Esophagus muscularis mucosa (tissue), 4 donors: ENCODE measurements around the gene SKOR1. TPM values are rescaled to one million over a fixed set of nuclear protein-coding genes. Genes with fewer than 3 reads are reported as not detected.
A peak's percentile ranks its signal among the peaks of the same experiment; 100 is the strongest.

ENCODE experiments used
- DNase-seq: peaks from one replicate; pipeline ENCODE4 v3.0.0-alpha.2; 2017; ENCODE audit errors: extremely low spot score
- H3K27ac ChIP-seq, 4 donors: fragments of 200-600 bp; sonication (generic); replicated peaks in 1 of 4; 1 replicate in 3 of 4; 2 replicates in 1 of 4; pipeline ENCODE4 v1.5.1; 2016 to 2019; ENCODE audit warnings: mild to moderate bottlenecking in 1 of 4
- H3K27me3 ChIP-seq, 4 donors: fragments of 200-600 bp; sonication (generic); one replicate each; pipeline versions ENCODE4 v1.5.1 to v1.6.0; 2016 to 2019
- H3K36me3 ChIP-seq, 4 donors: fragments of 200-600 bp; sonication (generic); one replicate each; pipeline ENCODE4 v1.5.1; 2016 to 2019
- H3K4me1 ChIP-seq, 4 donors: fragments of 200-600 bp; sonication (generic); one replicate each; pipeline ENCODE4 v1.5.1; 2016 to 2019
- H3K4me3 ChIP-seq, 4 donors: fragments of 200-600 bp; sonication (generic); 1 replicate in 2 of 4; 2 replicates in 2 of 4; pipeline ENCODE4 v1.5.1; 2016 to 2019; ENCODE audit warnings: mild to moderate bottlenecking in 4 of 4, moderate library complexity in 1 of 4
- H3K9me3 ChIP-seq, 4 donors: fragments of 200-600 bp; sonication (generic); 1 replicate in 3 of 4; 2 replicates in 1 of 4; pipeline ENCODE4 v1.5.1; 2016 to 2019
- CTCF ChIP-seq, 3 experiments: fragments of 200-600 bp in 2 of 3; fragments of 450-650 bp in 1 of 3; sonication (generic) in 2 of 3; IDR thresholded peaks; one replicate each; pipeline ENCODE4 v1.5.1; 2017 to 2019; ENCODE audit warnings: antibody characterized with exemption in 3 of 3, mild to moderate bottlenecking in 2 of 3, moderate library complexity in 1 of 3
- EP300 ChIP-seq: sonication (generic); formaldehyde crosslinking; IDR thresholded peaks from one replicate; pipeline ENCODE4 v1.6.1; 2017; ENCODE audit warnings: antibody characterized with exemption
- POLR2A ChIP-seq: fragments of 450-650 bp; IDR thresholded peaks from one replicate; pipeline ENCODE4 v1.6.1; 2017; ENCODE audit warnings: antibody characterized with exemption, moderate library complexity, mild to moderate bottlenecking, low read depth
- POLR2AphosphoS5 ChIP-seq, 2 donors: sonication (generic); formaldehyde crosslinking; IDR thresholded peaks; one replicate each; pipeline ENCODE4 v1.6.1; 2017; ENCODE audit warnings: antibody characterized with exemption in 2 of 2
- WGBS: methylation state at CpG from one replicate; pipeline ENCODE4 v1.1.5; 2018; 5-methylcytosine and 5-hydroxymethylcytosine counted together
- intact Hi-C: fragments of 100-400 bp; cut with DNase I; formaldehyde crosslinking; loops from one replicate; pipeline ENCODE4 v1.15.1; 2023
- small RNA-seq, 3 donors: library from RNA; depleted of rRNA; stranded (forward); fragments of <200 nt; gene quantifications; one replicate each; pipeline ENCODE3, GENCODE V24; 2016
- total RNA-seq, 4 donors: library from RNA; depleted of rRNA; stranded (reverse); fragments of >200 nt; gene quantifications; one replicate each; pipeline versions ENCODE4 v1.1.0 to v1.2.1, GENCODE V29; 2016

Gene SKOR1
- total RNA-seq, 4 donors from 2014 or later, result 0.58 to 1.2 (median 0.84) TPM

DNA sequence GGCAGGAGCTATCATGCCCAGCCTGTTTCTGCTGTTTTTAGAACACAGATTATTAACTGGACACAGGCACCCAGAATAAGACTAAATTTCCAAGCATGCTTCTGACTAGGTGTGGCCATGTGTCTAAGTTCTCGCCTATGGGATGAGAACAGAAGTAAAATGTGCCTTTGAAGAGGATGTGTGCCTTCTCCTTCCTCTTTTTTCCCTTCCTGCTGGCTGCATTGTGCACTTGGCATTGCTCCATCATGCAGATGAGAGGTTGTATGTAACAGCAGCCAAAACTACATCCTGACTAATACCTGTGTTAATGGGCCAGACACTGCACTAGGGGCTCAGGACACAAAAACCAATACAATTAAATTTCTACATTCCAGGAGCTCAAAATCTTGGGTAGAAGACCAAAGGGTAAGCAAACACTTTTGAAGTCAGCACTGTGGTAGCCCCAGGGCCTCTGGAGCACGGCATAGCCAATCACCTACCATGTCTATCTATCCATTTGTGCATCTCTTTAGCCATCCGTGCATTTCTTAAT, 55.4 kb downstream of the SKOR1 start:
- H3K27ac ChIP-seq, result no peak overlapping the region
- no peaks in the 10 kb centered on the region for H3K36me3 ChIP-seq
- H3K4me3 ChIP-seq, result no peak overlapping the region
- 78% methylated on average over 3 of the region's 3 CpGs for WGBS
- TF ChIP-seq POLR2A (no peak), CTCF (IDR thresholded peaks at IDR 0.05) (no peak), POLR2AphosphoS5 (IDR thresholded peaks at IDR 0.05) (peak in 1 of 2 donors; percentile 12), EP300 (no peak)
- DNase-seq, result peak; percentile 87
- no peaks in the 10 kb centered on the region for H3K27me3 ChIP-seq
- peaks cover 14 to 44% (median 35%) of the 10 kb centered on the region in 4 donors for H3K4me1 ChIP-seq
- H3K9me3 ChIP-seq, result no peaks in the 10 kb centered on the region
- intact Hi-C loops, result no loop called here

DNA sequence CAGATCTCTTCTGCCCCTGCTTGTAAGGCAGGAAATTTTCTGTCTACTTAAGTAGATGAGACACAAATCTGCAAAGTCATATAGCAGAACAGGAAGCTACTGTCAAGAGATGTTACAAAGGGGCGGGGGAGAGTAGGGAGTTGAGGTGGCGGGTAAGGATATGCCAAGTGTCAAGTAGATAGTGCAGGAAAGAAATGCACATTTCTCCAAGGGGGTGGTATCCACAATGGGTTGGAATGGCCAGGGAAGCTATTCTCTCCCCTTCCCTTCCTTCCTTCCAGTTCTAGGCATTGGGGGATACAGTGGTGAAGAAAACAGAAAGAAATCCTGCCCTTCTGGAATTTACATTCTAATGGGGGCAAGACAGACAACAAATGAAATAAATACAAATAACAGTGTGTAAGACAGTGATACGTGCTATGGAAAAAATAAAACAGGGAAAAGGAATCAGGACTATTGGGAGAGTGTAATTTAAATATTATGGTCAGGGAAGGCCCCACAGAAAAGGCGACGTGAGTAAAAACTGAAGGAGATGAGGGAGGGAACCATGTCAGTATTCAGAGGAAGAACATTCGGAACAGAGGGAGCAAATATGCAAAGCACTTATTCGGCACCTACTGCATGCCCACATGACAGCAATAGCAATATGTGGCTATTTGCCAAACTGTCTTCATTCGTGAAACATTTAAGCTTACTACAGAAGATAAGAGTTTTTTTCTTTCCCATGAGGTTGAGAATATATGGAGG, 57.4 kb downstream of the SKOR1 start:
- H3K27me3 ChIP-seq, result no peaks in the 10 kb centered on the region
- 73% methylated on average over 8 of the region's 8 CpGs for WGBS
- intact Hi-C loops, result no loop called here
- H3K36me3 ChIP-seq, result no peaks in the 10 kb centered on the region
- no peaks in the 10 kb centered on the region for H3K9me3 ChIP-seq
- peak; percentile 79 for DNase-seq
- TF ChIP-seq CTCF (IDR thresholded peaks at IDR 0.05) (no peak), POLR2AphosphoS5 (IDR thresholded peaks at IDR 0.05) (no peak), POLR2A (no peak), EP300 (no peak)
- H3K4me3 ChIP-seq, result no peak overlapping the region
- H3K4me1 ChIP-seq, result peaks cover 14 to 51% (median 35%) of the 10 kb centered on the region in 4 donors
- peak overlapping the region; percentile 84 to 90 (median 85) for H3K27ac ChIP-seq

- peaks cover 14 to 51% (median 35%) of the 10 kb centered on the region in 4 donors for H3K4me1 ChIP-seq
- H3K4me3 ChIP-seq, result no peak overlapping the region
- peak overlapping the region; percentile 84 to 90 (median 85) for H3K27ac ChIP-seq
- no peaks in the 10 kb centered on the region for H3K27me3 ChIP-seq
- no peaks in the 10 kb centered on the region for H3K36me3 ChIP-seq
- intact Hi-C loops, result no loop called here
- WGBS, result 63% methylated on average over 10 of the region's 10 CpGs
- no peak for TF ChIP-seq CTCF (IDR thresholded peaks at IDR 0.05)
- no peak for TF ChIP-seq POLR2AphosphoS5 (IDR thresholded peaks at IDR 0.05)
- no peak for TF ChIP-seq POLR2A
- TF ChIP-seq EP300, result no peak
- no peaks in the 10 kb centered on the region for H3K9me3 ChIP-seq
- peak; percentile 90 for DNase-seq
Observed at GRCh38 chr15:67883234-67883773, 58.0 kb downstream of the SKOR1 start.

DNA sequence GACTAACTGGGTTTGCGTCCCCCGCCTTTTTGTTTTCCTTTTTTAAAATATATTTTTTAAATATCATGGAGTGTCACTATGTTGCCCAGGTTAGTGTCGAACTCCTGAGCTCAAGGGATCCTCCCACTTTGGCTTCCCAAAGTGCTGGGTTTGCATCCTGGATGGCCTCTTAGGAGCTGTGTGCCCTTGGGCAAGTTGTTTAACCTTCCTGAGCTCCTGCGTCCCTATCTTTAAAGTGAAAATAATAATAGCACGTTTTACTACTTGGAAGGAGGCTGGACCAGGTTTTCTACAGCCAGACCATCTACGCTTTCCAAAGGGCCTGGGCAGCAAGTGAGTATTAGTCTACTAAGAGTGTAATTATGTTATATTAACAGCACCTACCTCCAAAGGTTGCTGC, 58.7 kb downstream of the SKOR1 start:
- Histone ChIP-seq H3K36me3 (no peaks in the 10 kb centered on the region), H3K4me3 (peak overlapping the region; percentile 57 to 70 (median 66)), H3K27ac (peak overlapping the region; percentile 84 to 90 (median 85)), H3K27me3 (no peaks in the 10 kb centered on the region), H3K4me1 (peaks cover 14 to 51% (median 35%) of the 10 kb centered on the region in 4 donors), H3K9me3 (no peaks in the 10 kb centered on the region)
- DNase-seq, result no peak
- intact Hi-C loops, result no loop called here
- TF ChIP-seq POLR2A (no peak), CTCF (IDR thresholded peaks at IDR 0.05) (no peak), EP300 (no peak), POLR2AphosphoS5 (IDR thresholded peaks at IDR 0.05) (no peak)
- 63% methylated on average over 6 of the region's 6 CpGs for WGBS

Small RNAs within 50 kb of the gene (small RNA-seq; reads per million reads assigned to genes)
- gene RNU6-1, result 0 reads per million in 3 donors

Other genes starting within 250 kb of the SKOR1 start
- not detected for gene RNU6-1, start 14.5 kb downstream of the SKOR1 start, total RNA-seq
- 10 to 100 TPM; 26.2 to 68.4 (median 53.1) TPM for gene PIAS1, start 228.8 kb downstream of the SKOR1 start, total RNA-seq